Liver (tissue), 9 donors: ENCODE data around the gene PDE2A. TPM values are rescaled to one million over a fixed set of nuclear protein-coding genes. Genes with fewer than 3 reads are reported as not detected.

Source experiments
- DNase-seq: peaks from one replicate; pipeline ENCODE4 v3.0.0-alpha.2; 2017; ENCODE audit warnings: low spot score
- H3K27ac ChIP-seq, 2 donors: one replicate each; pipeline ENCODE4 v1.7.0; 2013; ENCODE audit warnings: inconsistent platforms in 2 of 2, low read length in 2 of 2, control low read depth in 1 of 2, low read depth in 1 of 2, mild to moderate bottlenecking in 1 of 2
- H3K27me3 ChIP-seq, 4 donors: one replicate each; pipeline versions ENCODE4 v1.6.1 to v1.7.0; 2013; ENCODE audit warnings: low read length in 3 of 4, inconsistent platforms in 1 of 4, mild to moderate bottlenecking in 1 of 4, moderate library complexity in 1 of 4; ENCODE audit not compliant: control insufficient read depth in 4 of 4, insufficient read depth in 4 of 4
- H3K36me3 ChIP-seq, 4 donors: one replicate each; pipeline versions ENCODE4 v1.6.1 to v1.7.0; 2013; ENCODE audit warnings: low read length in 3 of 4, mild to moderate bottlenecking in 3 of 4, low read depth in 1 of 4, moderate library complexity in 1 of 4; ENCODE audit not compliant: control insufficient read depth in 4 of 4, insufficient read depth in 3 of 4
- H3K4me1 ChIP-seq, 4 donors: one replicate each; pipeline versions ENCODE4 v1.6.1 to v1.7.0; 2013; ENCODE audit warnings: low read length in 3 of 4, mild to moderate bottlenecking in 3 of 4, moderate library complexity in 1 of 4; ENCODE audit not compliant: control insufficient read depth in 4 of 4, insufficient read depth in 4 of 4
- H3K4me3 ChIP-seq, 3 donors: one replicate each; pipeline versions ENCODE4 v1.6.1 to v1.7.0; 2013; ENCODE audit warnings: low read length in 3 of 3, control low read depth in 1 of 3, low read depth in 1 of 3, mild to moderate bottlenecking in 1 of 3
- H3K9ac ChIP-seq, 2 donors: one replicate each; pipeline ENCODE4 v1.7.0; 2013; ENCODE audit warnings: low read length in 2 of 2, mild to moderate bottlenecking in 2 of 2, moderate library complexity in 2 of 2, control low read depth in 1 of 2, low read depth in 1 of 2
- H3K9me3 ChIP-seq, 4 donors: one replicate each; pipeline versions ENCODE4 v1.6.1 to v1.7.0; 2013; ENCODE audit warnings: low read length in 3 of 4; ENCODE audit not compliant: control insufficient read depth in 4 of 4
- ATF3 ChIP-seq: IDR thresholded peaks from 2 replicates; pipeline ENCODE4 v1.6.1; 2016; ENCODE audit warnings: antibody characterized with exemption
- EGR1 ChIP-seq, 2 donors: IDR thresholded peaks; 2 replicates each; pipeline ENCODE4 v1.6.1; 2016 to 2018; ENCODE audit warnings: antibody characterized with exemption in 2 of 2, low read depth in 2 of 2
- FOXA1 ChIP-seq: IDR thresholded peaks from 2 replicates; pipeline ENCODE4 v1.6.1; 2016; ENCODE audit warnings: antibody characterized with exemption
- FOXA2 ChIP-seq: IDR thresholded peaks from 2 replicates; pipeline ENCODE4 v1.6.1; 2016; ENCODE audit warnings: antibody characterized with exemption
- GABPA ChIP-seq, 2 donors: IDR thresholded peaks in 1 of 2; conservative IDR thresholded peaks in 1 of 2; 2 replicates each; pipeline ENCODE4 v1.6.1; 2016; ENCODE audit warnings: antibody characterized with exemption in 2 of 2, mild to moderate bottlenecking in 1 of 2, moderate library complexity in 1 of 2
- HNF4A ChIP-seq, 2 donors: conservative IDR thresholded peaks; 2 replicates each; pipeline ENCODE4 v1.6.1; 2016; ENCODE audit warnings: antibody characterized with exemption in 2 of 2, mild to moderate bottlenecking in 2 of 2
- HNF4G ChIP-seq: IDR thresholded peaks from 2 replicates; pipeline ENCODE4 v1.6.1; 2016; ENCODE audit warnings: antibody characterized with exemption
- JUND ChIP-seq, 2 donors: IDR thresholded peaks; 2 replicates each; pipeline ENCODE4 v1.6.1; 2016; ENCODE audit warnings: antibody characterized with exemption in 2 of 2
- MAX ChIP-seq: IDR thresholded peaks from 2 replicates; pipeline ENCODE4 v1.6.1; 2016; ENCODE audit warnings: antibody characterized with exemption
- NR2F2 ChIP-seq: IDR thresholded peaks from 2 replicates; pipeline ENCODE4 v1.6.1; 2016; ENCODE audit warnings: antibody characterized with exemption
- RAD21 ChIP-seq, 2 donors: IDR thresholded peaks; 2 replicates each; pipeline ENCODE4 v1.6.1; 2016; ENCODE audit warnings: antibody characterized with exemption in 2 of 2, mild to moderate bottlenecking in 2 of 2
- REST ChIP-seq: IDR thresholded peaks from 2 replicates; pipeline ENCODE4 v1.6.1; 2016; ENCODE audit warnings: antibody characterized with exemption, mild to moderate bottlenecking
- RXRA ChIP-seq, 2 donors: IDR thresholded peaks; 2 replicates each; pipeline ENCODE4 v1.6.1; 2017 to 2018; ENCODE audit warnings: antibody characterized with exemption in 2 of 2, mild to moderate bottlenecking in 1 of 2
- SP1 ChIP-seq: IDR thresholded peaks from 2 replicates; pipeline ENCODE4 v1.6.1; 2018; ENCODE audit warnings: antibody characterized with exemption, mild to moderate bottlenecking
- TAF1 ChIP-seq: conservative IDR thresholded peaks from 2 replicates; pipeline ENCODE4 v1.6.1; 2016; ENCODE audit warnings: antibody characterized with exemption, mild to moderate bottlenecking
- YY1 ChIP-seq: IDR thresholded peaks from 2 replicates; pipeline ENCODE4 v1.6.1; 2016; ENCODE audit warnings: antibody characterized with exemption, mild to moderate bottlenecking
- ZBTB33 ChIP-seq: IDR thresholded peaks from 2 replicates; pipeline ENCODE4 v1.6.1; 2016; ENCODE audit warnings: antibody characterized with exemption
- WGBS: extraction: QIAGEN DNeasy Blood & Tissue Kit; methylation state at CpG from one replicate; pipeline ENCODE4 v1.1.7; 2013; 5-methylcytosine and 5-hydroxymethylcytosine counted together
- polyA plus RNA-seq, 2 donors: library from polyadenylated mRNA; stranded (reverse) in 1 of 2; unstranded in 1 of 2; fragments of 200-250 nt in 1 of 2; fragments of >200 nt in 1 of 2; fragmentation: Nextera tagmentation in 1 of 2; extraction: Ambion mirVana in 1 of 2; gene quantifications; one replicate each; pipeline versions ENCODE4 v1.2.1 to v1.2.3, GENCODE V29; 2013 to 2015
- total RNA-seq, 2 donors: library from RNA; depleted of rRNA; stranded (reverse); fragments of >200 nt; gene quantifications; one replicate each; pipeline ENCODE4 v1.2.3, GENCODE V29; 2014
- donor health status: healthy.
- donor health status: healthy.
- donor health status: healthy.
- donor health status: healthy.
- donor health status: healthy.

Gene PDE2A
- total and polyA plus RNA-seq, 4 donors = 4.3 to 32.8 (median 12.9) TPM

- no peaks in the 10 kb centered on the region for H3K9me3 ChIP-seq
- no peak overlapping the region for H3K4me3 ChIP-seq
- TF ChIP-seq TAF1 = no peak
- TF ChIP-seq SP1 = no peak
- no peak for TF ChIP-seq FOXA2
- TF ChIP-seq FOXA1 = no peak
- TF ChIP-seq JUND (IDR thresholded peaks at IDR 0.05) = no peak
- TF ChIP-seq RXRA (IDR thresholded peaks at IDR 0.05) = no peak
- no peak for TF ChIP-seq REST
- TF ChIP-seq EGR1 (IDR thresholded peaks at IDR 0.05; ENCODE audit: low read depth in 2 of 2) = no peak
- TF ChIP-seq MAX = no peak
- TF ChIP-seq ZBTB33 = no peak
- TF ChIP-seq RAD21 (IDR thresholded peaks at IDR 0.05) = no peak
- TF ChIP-seq GABPA (IDR thresholded peaks at IDR 0.05 in 1 of 2, conservative IDR thresholded peaks at IDR 0.05 in 1 of 2) = no peak
- TF ChIP-seq YY1 = no peak
- 82% methylated on average over 8 of the region's 8 CpGs for WGBS
- no peak for DNase-seq
- peaks cover 0 to 14% (median 5%) of the 10 kb centered on the region in 4 donors for H3K4me1 ChIP-seq
- no peaks in the 10 kb centered on the region for H3K27me3 ChIP-seq
- no peak overlapping the region for H3K9ac ChIP-seq
- no peaks in the 10 kb centered on the region for H3K36me3 ChIP-seq
- peak overlapping the region; percentile 25 to 40 for H3K27ac ChIP-seq
These were observed 36.3 kb downstream of the PDE2A start for GRCh38 chr11:72637926-72638325.

GRCh38 chr11:72637198-72637597, 37.0 kb downstream of the PDE2A start:
- Histone ChIP-seq H3K9me3 (no peaks in the 10 kb centered on the region), H3K36me3 (no peaks in the 10 kb centered on the region)
- 80% methylated on average over 2 of the region's 2 CpGs for WGBS
- no peak for TF ChIP-seq ATF3
- no peak for TF ChIP-seq HNF4G
- no peak for TF ChIP-seq REST
- TF ChIP-seq ZBTB33 = no peak
- no peak for TF ChIP-seq TAF1
- TF ChIP-seq RAD21 (IDR thresholded peaks at IDR 0.05) = no peak
- TF ChIP-seq GABPA (IDR thresholded peaks at IDR 0.05 in 1 of 2, conservative IDR thresholded peaks at IDR 0.05 in 1 of 2) = no peak
- TF ChIP-seq SP1 = no peak
- TF ChIP-seq NR2F2 = no peak
- TF ChIP-seq RXRA (IDR thresholded peaks at IDR 0.05) = no peak
- TF ChIP-seq FOXA1 = no peak
- no peak for TF ChIP-seq YY1
- TF ChIP-seq HNF4A (conservative IDR thresholded peaks at IDR 0.05) = no peak
- TF ChIP-seq FOXA2 = no peak
- no peak for TF ChIP-seq EGR1 (IDR thresholded peaks at IDR 0.05; ENCODE audit: low read depth in 2 of 2)
- no peak for TF ChIP-seq MAX

More at GRCh38 chr11:72637198-72637597, 37.0 kb downstream of the PDE2A start:
- peaks cover 0 to 10% (median 2%) of the 10 kb centered on the region in 4 donors for H3K4me1 ChIP-seq
- H3K27me3 ChIP-seq = no peaks in the 10 kb centered on the region
- no peak overlapping the region for H3K27ac ChIP-seq
- no peak overlapping the region for H3K4me3 ChIP-seq
- H3K9ac ChIP-seq = no peak overlapping the region
- DNase-seq = no peak
